SK-N-SH treated with all-trans-retinoic acid at 6 μM for 48 hours (cell line): ENCODE measurements around the gene HPCAL1.

Experiments
- CSDC2 ChIP-seq: fragments of 250-450 bp; sonication (Bioruptor Pico); IDR thresholded peaks from 2 replicates; pipeline ENCODE4 v1.5.0; 2020; ENCODE audit warnings: mild to moderate bottlenecking, moderate library complexity
- ESRRG ChIP-seq: fragments of 250-450 bp; sonication (Bioruptor Pico); IDR thresholded peaks from 2 replicates; pipeline ENCODE4 v1.6.1; 2021; ENCODE audit warnings: mild to moderate bottlenecking
- ISL1 ChIP-seq: fragments of 250-450 bp; sonication (Bioruptor Pico); IDR thresholded peaks from 2 replicates; pipeline ENCODE4 v2.1.2; 2022; ENCODE audit warnings: mild to moderate bottlenecking, moderate library complexity
- ZFP3 ChIP-seq: fragments of 250-450 bp; sonication (Bioruptor Pico); IDR thresholded peaks from 2 replicates; pipeline ENCODE4 v1.5.0; 2020; ENCODE audit warnings: mild to moderate bottlenecking, moderate library complexity
- ZNF70 ChIP-seq: fragments of 450-650 bp; formaldehyde crosslinking; IDR thresholded peaks from 2 replicates; pipeline ENCODE4 v1.5.0; 2020; ENCODE audit warnings: mild to moderate bottlenecking, moderate library complexity

DNA sequence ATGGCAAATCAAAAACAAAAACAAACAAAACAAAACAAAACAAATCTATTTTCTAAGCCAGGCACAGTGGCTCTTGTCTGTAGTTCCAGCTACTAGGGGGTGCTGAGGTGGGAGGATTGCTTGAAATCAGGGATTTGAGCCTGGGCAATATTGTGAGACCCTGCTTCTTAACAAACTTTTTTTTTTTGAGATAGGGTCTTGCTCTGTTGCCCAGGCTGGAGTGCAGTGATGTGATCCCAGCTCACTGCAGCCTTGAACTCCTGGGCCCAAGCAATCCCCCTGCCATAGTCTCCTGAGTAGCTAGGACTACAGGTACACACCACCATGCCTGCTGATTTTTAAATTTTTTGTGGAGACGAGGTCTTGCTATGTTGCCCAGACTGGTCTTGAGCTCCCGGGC lies 6.2 kb downstream of the HPCAL1 start:
- no peak for TF ChIP-seq ISL1
- TF ChIP-seq ZFP3 (CRISPR knock-in tag) = no peak
- no peak for TF ChIP-seq CSDC2 (CRISPR knock-in tag)
- no peak for TF ChIP-seq ESRRG
- no peak for TF ChIP-seq ZNF70 (CRISPR knock-in tag)
